Body of pancreas (tissue), 4 donors: Measurements from ENCODE around the gene DDX3X.

Experiments used
- CTCF ChIP-seq, 7 experiments: fragments of 450-650 bp in 4 of 7; fragments of 200-600 bp in 3 of 7; sonication (generic) in 3 of 7; IDR thresholded peaks; one replicate each; pipeline ENCODE4 v1.5.1; 2016 to 2019; ENCODE audit warnings: antibody characterized with exemption in 7 of 7
- POLR2A ChIP-seq, 3 donors: fragments of 450-650 bp; IDR thresholded peaks; one replicate each; pipeline ENCODE4 v1.6.1; 2016; ENCODE audit warnings: antibody characterized with exemption in 3 of 3, mild to moderate bottlenecking in 2 of 3

- TF ChIP-seq CTCF (IDR thresholded peaks at IDR 0.05), result no peak
- TF ChIP-seq POLR2A (IDR thresholded peaks at IDR 0.05), result no peak
Measured at GRCh38 chrX:41386222-41386990, 52.4 kb downstream of the DDX3X start.
